Neural cell (in vitro differentiated cells): ENCODE measurements around the gene DDX31. TPM values are rescaled to one million over a fixed set of nuclear protein-coding genes. Genes with fewer than 3 reads are reported as not detected.

Source experiments
- H2AFZ ChIP-seq: fragments of 200-600, 300-800 bp; sonication (generic), shearing (Covaris generic); 2 replicates; pipeline ENCODE4 v1.6.0; 2014; ENCODE audit warnings: low read depth, mild to moderate bottlenecking, antibody characterized with exemption, low read length, moderate library complexity
- H3F3A ChIP-seq: fragments of 200-600 bp; shearing (Covaris generic); 2 replicates; pipeline ENCODE4 v1.6.1; 2016; ENCODE audit warnings: mild to moderate bottlenecking, moderate library complexity, mixed read lengths, antibody characterized with exemption, low read length; ENCODE audit not compliant: insufficient read depth, poor library complexity, severe bottlenecking
- H3K27ac ChIP-seq: fragments of 200-600, 300-800 bp; sonication (generic), shearing (Covaris generic); 2 replicates; pipeline ENCODE4 v1.5.1; 2014; ENCODE audit warnings: mild to moderate bottlenecking, low read length, moderate library complexity
- H3K27me3 ChIP-seq: fragments of 300-800, 200-600 bp; sonication (generic), shearing (Covaris generic); 2 replicates; pipeline ENCODE4 v1.6.0; 2014; ENCODE audit warnings: mild to moderate bottlenecking, low read depth, low read length, moderate library complexity; ENCODE audit not compliant: insufficient read depth
- H3K36me3 ChIP-seq: fragments of 300-800, 200-600 bp; sonication (generic), shearing (Covaris generic); 2 replicates; pipeline ENCODE4 v1.5.1; 2014; ENCODE audit warnings: mild to moderate bottlenecking, antibody characterized with exemption, low read length, moderate library complexity; ENCODE audit not compliant: insufficient read depth
- H3K4me2 ChIP-seq: fragments of 300-800, 200-600 bp; sonication (generic), shearing (Covaris generic); 2 replicates; pipeline ENCODE4 v1.6.0; 2014; ENCODE audit warnings: mild to moderate bottlenecking, low read length
- H3K4me3 ChIP-seq: fragments of 300-800, 200-600 bp; sonication (generic), shearing (Covaris generic); 2 replicates; pipeline ENCODE4 v1.5.1; 2014; ENCODE audit warnings: mild to moderate bottlenecking, low read length, moderate library complexity
- H3K79me2 ChIP-seq: fragments of 200-600 bp; shearing (Covaris generic); replicated peaks from 2 replicates; pipeline ENCODE4 v1.6.0; 2014; ENCODE audit warnings: mild to moderate bottlenecking, low read length, moderate library complexity; ENCODE audit not compliant: insufficient read depth
- H3K9ac ChIP-seq: fragments of 300-800, 200-600 bp; sonication (generic), shearing (Covaris generic); 2 replicates; pipeline ENCODE4 v1.6.1; 2016; ENCODE audit warnings: mild to moderate bottlenecking, low read length, mixed read lengths
- H3K9me2 ChIP-seq: fragments of 200-600 bp; shearing (Covaris generic); 2 replicates; pipeline ENCODE4 v1.6.1; 2016; ENCODE audit warnings: mild to moderate bottlenecking, low read length, mixed read lengths; ENCODE audit not compliant: insufficient read depth
- H3K9me3 ChIP-seq: fragments of 200-600, 300-800 bp; sonication (generic), shearing (Covaris generic); 2 replicates; pipeline ENCODE4 v1.6.1; 2016; ENCODE audit warnings: mild to moderate bottlenecking, mixed run types, low read length, moderate library complexity, mixed read lengths
- H4K20me1 ChIP-seq: fragments of 200-600 bp; shearing (Covaris generic); 2 replicates; pipeline ENCODE4 v1.6.1; 2016; ENCODE audit warnings: mild to moderate bottlenecking, mixed run types; ENCODE audit not compliant: insufficient read depth
- CTCF ChIP-seq: fragments of 450-650 bp; IDR thresholded peaks from 2 replicates; pipeline ENCODE4 v1.5.1; 2014; ENCODE audit warnings: antibody characterized with exemption, mild to moderate bottlenecking, moderate library complexity; ENCODE audit not compliant: poor library complexity, severe bottlenecking
- EP300 ChIP-seq: fragments of 450-650 bp; conservative IDR thresholded peaks from 2 replicates; pipeline ENCODE4 v1.6.1; 2014; ENCODE audit warnings: antibody characterized with exemption, mild to moderate bottlenecking, moderate library complexity; ENCODE audit not compliant: poor library complexity, severe bottlenecking
- EZH2 ChIP-seq: fragments of 200-600, 300-800 bp; shearing (Covaris generic), sonication (generic); IDR thresholded peaks from 2 replicates; pipeline ENCODE4 v1.6.1; 2014; ENCODE audit warnings: antibody characterized with exemption, low read length, borderline replicate concordance, mild to moderate bottlenecking; ENCODE audit not compliant: insufficient read depth, poor library complexity, severe bottlenecking
- MXI1 ChIP-seq: fragments of 450-650 bp; conservative IDR thresholded peaks from 2 replicates; pipeline ENCODE4 v1.6.1; 2014; ENCODE audit warnings: antibody characterized with exemption, mild to moderate bottlenecking; ENCODE audit not compliant: poor library complexity, severe bottlenecking
- POLR2AphosphoS5 ChIP-seq: IDR thresholded peaks from 2 replicates; pipeline ENCODE4 v1.6.1; 2012
- RAD21 ChIP-seq: fragments of 450-650 bp; conservative IDR thresholded peaks from 2 replicates; pipeline ENCODE4 v1.6.1; 2014; ENCODE audit warnings: antibody characterized with exemption, mild to moderate bottlenecking, moderate library complexity
- REST ChIP-seq: IDR thresholded peaks from 2 replicates; pipeline ENCODE4 v1.6.1; 2012; ENCODE audit warnings: borderline replicate concordance
- SMC3 ChIP-seq: fragments of 450-650 bp; conservative IDR thresholded peaks from 2 replicates; pipeline ENCODE4 v1.6.1; 2014; ENCODE audit warnings: antibody characterized with exemption, mild to moderate bottlenecking, moderate library complexity; ENCODE audit not compliant: poor library complexity
- TAF1 ChIP-seq: IDR thresholded peaks from 2 replicates; pipeline ENCODE4 v1.6.1; 2012; ENCODE audit warnings: low read depth
- polyA plus RNA-seq: library from polyadenylated mRNA; depleted of rRNA; stranded (reverse); fragments of >200 nt; gene quantifications from 2 replicates; pipeline ENCODE4 v1.2.3, GENCODE V29; 2014

Gene DDX31
- polyA plus RNA-seq, 1 donor from 2014 or later: 12.8 TPM

- Histone ChIP-seq H4K20me1 (no peaks in the 10 kb centered on the region), H3K9ac (no peak overlapping the region), H3K9me2 (no peaks in the 10 kb centered on the region), H3K4me2 (no peak overlapping the region), H3K9me3 (no peaks in the 10 kb centered on the region), H3K4me3 (no peak overlapping the region), H3K79me2 (no peaks in the 10 kb centered on the region), H3F3A (no peaks in the 10 kb centered on the region), H2AFZ (no peak overlapping the region), H3K36me3 (peaks cover 6% of the 10 kb centered on the region), H3K27ac (no peak overlapping the region), H3K27me3 (no peaks in the 10 kb centered on the region)
- no peak for TF ChIP-seq TAF1
- TF ChIP-seq MXI1: no peak
- no peak for TF ChIP-seq CTCF
- no peak for TF ChIP-seq RAD21
- no peak for TF ChIP-seq POLR2AphosphoS5
- TF ChIP-seq EZH2: no peak
- no peak for TF ChIP-seq SMC3
- no peak for TF ChIP-seq REST
- no peak for TF ChIP-seq EP300
Observed at GRCh38 chr9:132647806-132648205, 22.0 kb downstream of the DDX31 start.

GRCh38 chr9:132647355-132647754 is 22.4 kb downstream of the DDX31 start:
- no peaks in the 10 kb centered on the region for H3K9me3 ChIP-seq
- no peaks in the 10 kb centered on the region for H3F3A ChIP-seq
- H3K4me3 ChIP-seq: no peak overlapping the region
- H3K27ac ChIP-seq: no peak overlapping the region
- TF ChIP-seq POLR2AphosphoS5 (no peak), RAD21 (no peak), SMC3 (no peak), REST (no peak), EZH2 (no peak), MXI1 (no peak), TAF1 (no peak), CTCF (no peak), EP300 (no peak)
- no peak overlapping the region for H3K9ac ChIP-seq
- H3K27me3 ChIP-seq: no peaks in the 10 kb centered on the region
- no peak overlapping the region for H3K4me2 ChIP-seq
- peaks cover 6% of the 10 kb centered on the region for H3K36me3 ChIP-seq
- no peaks in the 10 kb centered on the region for H3K9me2 ChIP-seq
- no peaks in the 10 kb centered on the region for H4K20me1 ChIP-seq
- H2AFZ ChIP-seq: no peak overlapping the region
- H3K79me2 ChIP-seq: no peaks in the 10 kb centered on the region
